H9 (cell line): Measurements from ENCODE around the gene PPP5C. TPM values are rescaled to one million over a fixed set of nuclear protein-coding genes. Genes with fewer than 3 reads are reported as not detected.

Source experiments
- DNase-seq: peaks from one replicate; pipeline ENCODE4 v3.0.0-alpha.2; 2017
- H2AFZ ChIP-seq: one replicate; pipeline ENCODE4 v1.6.1; 2013; ENCODE audit warnings: mild to moderate bottlenecking, low read length, control low read depth, moderate library complexity
- H2AK5ac ChIP-seq: 2 replicates; pipeline ENCODE4 v1.6.1; 2013; ENCODE audit warnings: low read length, control low read depth, mixed read lengths; ENCODE audit not compliant: insufficient read length
- H2BK120ac ChIP-seq: one replicate; pipeline ENCODE4 v1.6.1; 2013; ENCODE audit warnings: low read depth, mild to moderate bottlenecking, low read length, control low read depth, inconsistent platforms; ENCODE audit not compliant: poor library complexity, severe bottlenecking
- H2BK12ac ChIP-seq: 2 replicates; pipeline ENCODE4 v1.6.1; 2013; ENCODE audit warnings: low read length, control low read depth, mixed read lengths, low read depth; ENCODE audit not compliant: insufficient read length
- H2BK15ac ChIP-seq: 2 replicates; pipeline ENCODE4 v1.6.1; 2013; ENCODE audit warnings: low read depth, low read length, control low read depth
- H2BK20ac ChIP-seq: one replicate; pipeline ENCODE4 v1.6.1; 2013; ENCODE audit warnings: low read depth, mild to moderate bottlenecking, low read length, control low read depth, inconsistent platforms; ENCODE audit not compliant: poor library complexity, severe bottlenecking
- H2BK5ac ChIP-seq: 2 replicates; pipeline ENCODE4 v1.6.1; 2013; ENCODE audit warnings: low read length, control low read depth, mixed read lengths; ENCODE audit not compliant: insufficient read length
- H3K14ac ChIP-seq: 2 replicates; pipeline ENCODE4 v1.6.1; 2013; ENCODE audit warnings: low read length, control low read depth; ENCODE audit not compliant: insufficient read depth
- H3K18ac ChIP-seq: 2 replicates; pipeline ENCODE4 v1.6.1; 2013; ENCODE audit warnings: low read depth, mild to moderate bottlenecking, mixed read lengths, low read length, control low read depth; ENCODE audit not compliant: insufficient read length
- H3K23ac ChIP-seq: 2 replicates; pipeline ENCODE4 v1.6.1; 2013; ENCODE audit warnings: low read length, control low read depth, mixed read lengths, low read depth; ENCODE audit not compliant: insufficient read length
- H3K23me2 ChIP-seq: 2 replicates; pipeline ENCODE4 v1.6.1; 2013; ENCODE audit warnings: low read depth, mild to moderate bottlenecking, mixed read lengths, low read length, control low read depth; ENCODE audit not compliant: insufficient read length, poor library complexity, severe bottlenecking
- H3K27ac ChIP-seq: 2 replicates; pipeline ENCODE4 v1.5.1; 2013; ENCODE audit warnings: low read length, control low read depth, mixed read lengths, low read depth; ENCODE audit not compliant: insufficient read length
- H3K27me3 ChIP-seq: 2 replicates; pipeline ENCODE4 v1.6.1; 2013; ENCODE audit warnings: low read length, control low read depth, inconsistent platforms; ENCODE audit not compliant: insufficient read depth
- H3K4ac ChIP-seq: 2 replicates; pipeline ENCODE4 v1.6.1; 2013; ENCODE audit warnings: low read depth, mild to moderate bottlenecking, control low read depth, inconsistent platforms, low read length, moderate library complexity
- H3K4me1 ChIP-seq: 2 replicates; pipeline ENCODE4 v1.6.1; 2013; ENCODE audit warnings: low read length, control low read depth, inconsistent platforms; ENCODE audit not compliant: insufficient read depth
- H3K4me2 ChIP-seq: 2 replicates; pipeline ENCODE4 v1.6.1; 2013; ENCODE audit warnings: low read length, control low read depth, mixed read lengths; ENCODE audit not compliant: insufficient read length, insufficient read depth
- H3K56ac ChIP-seq: 2 replicates; pipeline ENCODE4 v1.6.1; 2013; ENCODE audit warnings: low read depth, mild to moderate bottlenecking, mixed read lengths, low read length, control low read depth; ENCODE audit not compliant: insufficient read length
- H3K79me1 ChIP-seq: 2 replicates; pipeline ENCODE4 v1.6.1; 2013; ENCODE audit warnings: low read depth, mild to moderate bottlenecking, moderate library complexity, low read length, control low read depth, inconsistent platforms; ENCODE audit not compliant: insufficient read depth, poor library complexity, severe bottlenecking
- H3K79me2 ChIP-seq: 2 replicates; pipeline ENCODE4 v1.6.1; 2013; ENCODE audit warnings: low read length, control low read depth, inconsistent platforms; ENCODE audit not compliant: insufficient read depth
- H3K9ac ChIP-seq: 2 replicates; pipeline ENCODE4 v1.6.1; 2013; ENCODE audit warnings: low read length, control low read depth, mixed read lengths; ENCODE audit not compliant: insufficient read length; ENCODE audit errors: extremely low read depth
- H3K9me3 ChIP-seq: one replicate; pipeline ENCODE4 v1.6.1; 2013; ENCODE audit warnings: low read depth, low read length, inconsistent platforms; ENCODE audit not compliant: control insufficient read depth
- H3T11ph ChIP-seq: one replicate; pipeline ENCODE4 v1.6.1; 2013; ENCODE audit warnings: mild to moderate bottlenecking, low read length, control low read depth, inconsistent platforms
- H4K20me1 ChIP-seq: one replicate; pipeline ENCODE4 v1.6.1; 2013; ENCODE audit not compliant: control insufficient read depth, insufficient read length, insufficient read depth
- H4K5ac ChIP-seq: 2 replicates; pipeline ENCODE4 v1.6.1; 2013; ENCODE audit warnings: low read depth, mild to moderate bottlenecking, mixed read lengths, low read length, control low read depth; ENCODE audit not compliant: insufficient read length
- H4K8ac ChIP-seq: replicated peaks from 2 replicates; pipeline ENCODE4 v1.6.1; 2013; ENCODE audit warnings: low read length, control low read depth, mixed read lengths, low read depth; ENCODE audit not compliant: insufficient read length
- H4K91ac ChIP-seq: 2 replicates; pipeline ENCODE4 v1.6.1; 2013; ENCODE audit warnings: low read depth, mild to moderate bottlenecking, moderate library complexity, mixed read lengths, low read length, control low read depth; ENCODE audit not compliant: insufficient read length
- H3K27ac Mint-ChIP-seq, 3 experiments: 2 replicates in 2 of 3; 3 replicates in 1 of 3; pipeline ENCODE4 v1.8.0; 2020 to 2021; ENCODE audit warnings: mixed read lengths in 3 of 3, mild to moderate bottlenecking in 1 of 3, moderate library complexity in 1 of 3
- H3K27me3 Mint-ChIP-seq: 2 replicates; pipeline ENCODE4 v1.8.0; 2021; ENCODE audit warnings: low read depth, mild to moderate bottlenecking, moderate library complexity, mixed read lengths
- H3K36me3 Mint-ChIP-seq, 3 experiments: 2 replicates in 2 of 3; 3 replicates in 1 of 3; pipeline ENCODE4 v1.8.0; 2020 to 2021; ENCODE audit warnings: low read depth in 3 of 3, mixed read lengths in 3 of 3; ENCODE audit not compliant: insufficient read depth in 1 of 3
- H3K4me1 Mint-ChIP-seq, 2 experiments: 2 replicates each; pipeline ENCODE4 v1.8.0; 2020; ENCODE audit warnings: mixed read lengths in 2 of 2
- H3K4me3 Mint-ChIP-seq, 2 experiments: 2 replicates in 1 of 2; 3 replicates in 1 of 2; pipeline ENCODE4 v1.8.0; 2020 to 2021; ENCODE audit warnings: mild to moderate bottlenecking in 2 of 2, mixed read lengths in 2 of 2, moderate library complexity in 1 of 2
- H3K9me3 Mint-ChIP-seq, 2 experiments: 2 replicates in 1 of 2; 3 replicates in 1 of 2; pipeline ENCODE4 v1.8.0; 2020; ENCODE audit warnings: mild to moderate bottlenecking in 2 of 2, mixed read lengths in 2 of 2, moderate library complexity in 1 of 2
- WGBS: extraction: QIAGEN DNeasy Blood & Tissue Kit; methylation state at CpG from one replicate; pipeline ENCODE4 v1.1.7; 2013; ENCODE audit warnings: missing lambda C conversion rate, low lambda C conversion rate, mixed read lengths; ENCODE audit not compliant: insufficient read length; ENCODE audit errors: extremely low coverage; 5-methylcytosine and 5-hydroxymethylcytosine counted together
- total RNA-seq: library from RNA; stranded (reverse); gene quantifications from 2 replicates; pipeline ENCODE4 v1.2.1, GENCODE V29; 2021
- TF ChIP-seq, protein P1 (sequence below): fragments of 200-600 bp; sonication (generic); conservative IDR thresholded peaks from 3 replicates; pipeline ENCODE4 v1.8.0; 2021; ENCODE audit warnings: antibody characterized with exemption, mild to moderate bottlenecking

PPP5C gene
- total RNA-seq, 1 experiment from 2014 or later, result 108 TPM

DNA sequence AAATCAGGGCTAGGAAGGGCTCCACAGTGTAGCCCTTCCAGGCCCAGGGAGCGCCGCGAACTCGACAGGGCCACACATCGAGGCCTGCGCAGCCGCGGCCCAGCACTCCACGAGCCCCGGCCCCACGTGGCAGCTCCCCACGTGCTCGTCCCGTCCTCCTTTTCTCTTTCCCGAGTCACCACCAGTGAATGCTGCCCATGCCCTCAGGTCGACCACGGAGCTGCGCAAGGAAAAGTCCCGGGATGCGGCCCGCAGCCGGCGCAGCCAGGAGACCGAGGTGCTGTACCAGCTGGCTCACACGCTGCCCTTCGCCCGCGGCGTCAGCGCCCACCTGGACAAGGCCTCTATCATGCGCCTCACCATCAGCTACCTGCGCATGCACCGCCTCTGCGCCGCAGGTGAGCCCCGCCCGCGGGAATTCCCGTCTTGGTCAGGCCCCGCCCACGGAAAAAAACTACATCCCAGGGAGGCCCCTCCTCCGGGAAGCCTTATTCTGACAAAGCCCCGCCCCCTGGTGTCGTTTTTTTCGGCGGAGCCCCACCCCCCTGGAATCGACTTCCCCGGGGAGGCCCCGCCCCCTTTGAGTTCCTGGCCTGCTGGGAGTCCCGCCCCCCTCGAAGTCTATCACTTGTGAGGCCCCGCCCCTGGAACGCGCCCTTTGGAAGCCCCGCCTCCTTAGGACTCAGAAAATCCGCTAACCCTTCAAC lies 43.0 kb upstream of the PPP5C start:
- Histone ChIP-seq H4K20me1 (no peaks in the 10 kb centered on the region), H3K79me1 (peaks cover 3% of the 10 kb centered on the region), H3K14ac (peak overlapping the region; percentile 90), H3K4ac (no peak overlapping the region; the same call in 1 of the 2 replicates), H4K8ac (no peak overlapping the region), H2AK5ac (no peak overlapping the region), H3K9ac (no peak overlapping the region), H3K23ac (no peak overlapping the region), H3K79me2 (no peaks in the 10 kb centered on the region), H3T11ph (no peak overlapping the region), H2BK5ac (no peak overlapping the region), H2BK12ac (no peak overlapping the region), H2BK120ac (no peak overlapping the region), H3K4me2 (peak overlapping the region; percentile 10), H3K23me2 (peaks cover 4% of the 10 kb centered on the region), H3K27me3 (no peaks in the 10 kb centered on the region), H4K5ac (no peak overlapping the region), H3K4me1 (no peaks in the 10 kb centered on the region; the same call in 1 of the 2 replicates), H2AFZ (no peak overlapping the region), H3K27ac (no peak overlapping the region), H3K18ac (peak overlapping the region; percentile 85), H4K91ac (peak overlapping the region; percentile 56), H3K9me3 (peaks cover 11% of the 10 kb centered on the region), H2BK15ac (no peak overlapping the region), H3K56ac (no peak overlapping the region), H2BK20ac (no peak overlapping the region)
- TF ChIP-seq, protein P1, sequence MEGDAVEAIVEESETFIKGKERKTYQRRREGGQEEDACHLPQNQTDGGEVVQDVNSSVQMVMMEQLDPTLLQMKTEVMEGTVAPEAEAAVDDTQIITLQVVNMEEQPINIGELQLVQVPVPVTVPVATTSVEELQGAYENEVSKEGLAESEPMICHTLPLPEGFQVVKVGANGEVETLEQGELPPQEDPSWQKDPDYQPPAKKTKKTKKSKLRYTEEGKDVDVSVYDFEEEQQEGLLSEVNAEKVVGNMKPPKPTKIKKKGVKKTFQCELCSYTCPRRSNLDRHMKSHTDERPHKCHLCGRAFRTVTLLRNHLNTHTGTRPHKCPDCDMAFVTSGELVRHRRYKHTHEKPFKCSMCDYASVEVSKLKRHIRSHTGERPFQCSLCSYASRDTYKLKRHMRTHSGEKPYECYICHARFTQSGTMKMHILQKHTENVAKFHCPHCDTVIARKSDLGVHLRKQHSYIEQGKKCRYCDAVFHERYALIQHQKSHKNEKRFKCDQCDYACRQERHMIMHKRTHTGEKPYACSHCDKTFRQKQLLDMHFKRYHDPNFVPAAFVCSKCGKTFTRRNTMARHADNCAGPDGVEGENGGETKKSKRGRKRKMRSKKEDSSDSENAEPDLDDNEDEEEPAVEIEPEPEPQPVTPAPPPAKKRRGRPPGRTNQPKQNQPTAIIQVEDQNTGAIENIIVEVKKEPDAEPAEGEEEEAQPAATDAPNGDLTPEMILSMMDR, result no peak
- Mint-ChIP-seq H3K4me3 (peak overlapping the region; percentile 79 to 91), H3K36me3 (peaks cover 37 to 45% (median 39%) of the 10 kb centered on the region in 3 experiments), H3K9me3 (peaks cover 24 to 25% of the 10 kb centered on the region in 2 experiments), H3K4me1 (peaks cover 29 to 37% of the 10 kb centered on the region in 2 experiments), H3K27me3 (no peaks in the 10 kb centered on the region; the same call in 1 of the 2 replicates), H3K27ac (peak overlapping the region; percentile 98 to 100 (median 100))
- WGBS, result no CpG with 5 or more reads among the region's 56 CpGs
- peak; percentile 98 for DNase-seq
